ENCODE measurements around the gene SHISA8. TPM values are rescaled to one million over a fixed set of nuclear protein-coding genes. Genes with fewer than 3 reads are reported as not detected.

The SHISA8 gene
- total RNA-seq (not detected), polyA plus RNA-seq (under 1 TPM in 1 of 3 donors, not detected in 2; 0.15 TPM)
- long read RNA-seq, donor 1: 0 reads
- long read RNA-seq, donor 2: 0 reads
- long read RNA-seq, donor 3: 0 reads
- long read RNA-seq, donor 4: 0 reads
- long read RNA-seq, donor 5: 0 reads
- long read RNA-seq, donor 6: 0 reads
- long read RNA-seq, donor 7: 0 reads
- long read RNA-seq, donor 8: 0 reads
- long read RNA-seq, donor 9: 0 reads
- long read RNA-seq, donor 10: 0 reads

DNA sequence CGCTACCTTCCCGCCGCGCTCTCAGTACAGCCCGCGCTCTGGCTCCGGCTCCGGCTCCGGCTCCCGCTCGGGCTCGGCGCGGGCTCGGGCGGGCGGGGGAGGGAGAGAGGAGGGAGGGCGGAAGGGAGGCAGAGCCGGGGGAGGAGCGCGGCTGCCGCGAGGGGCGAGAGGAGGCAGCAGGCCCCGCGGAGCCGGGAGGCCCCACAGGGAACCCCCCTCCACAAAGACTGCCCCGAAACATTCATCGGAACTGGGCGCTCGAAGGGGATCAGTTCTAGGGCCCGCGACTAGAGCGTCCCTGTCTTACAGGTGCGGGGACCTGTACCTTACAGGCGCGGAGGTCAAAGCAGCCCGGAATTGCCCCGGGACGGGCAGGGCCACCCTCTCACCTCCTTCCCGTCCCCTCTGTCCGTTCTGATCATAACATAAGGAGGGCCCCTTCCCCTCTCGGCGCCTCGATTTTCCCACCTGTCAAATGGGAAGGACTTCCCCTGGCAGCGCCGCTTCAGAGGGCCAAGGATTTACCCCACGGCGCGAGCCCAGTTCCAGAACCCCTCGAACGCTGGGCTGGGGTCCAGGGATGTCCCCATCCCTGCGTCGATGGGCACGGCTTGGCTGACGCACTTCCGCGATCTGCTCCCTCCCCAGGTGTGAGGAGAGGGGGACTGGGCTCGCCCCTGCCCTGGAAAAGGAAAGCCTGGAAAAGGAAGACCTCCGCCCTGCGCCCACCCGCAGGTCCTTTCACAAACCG is at the start of gene SHISA8:
Gene SHISA8 (minus strand): TSS at position 40 of the 751 bp plus-strand sequence. CDS start 407 bp downstream, outside the sequence.
- Histone ChIP-seq H3K36me3 (no peaks in the 10 kb centered on the region), H3K27me3 (peaks cover 13 to 100% (median 90%) of the 10 kb centered on the region in 3 donors), H3K27ac (no peak within 1 kb of the TSS), H3K4me1 (peaks cover 35 to 61% (median 53%) of the 10 kb centered on the region in 4 donors), H3K4me3 (peak within 1 kb of the TSS; percentile 43 to 61 (median 46)), H3K9me3 (no peaks in the 10 kb centered on the region)
- no peak for TF ChIP-seq CTCF (IDR thresholded peaks at IDR 0.05)
- TF ChIP-seq EP300 (IDR thresholded peaks at IDR 0.05): no peak
- DNase-seq: peak; percentile 67 to 91
- intact Hi-C loops (cut with DNase I; ENCODE audit: low total_unique reads): no loop called here
- 8 to 13% (median 11%) methylated on average over 30 to 63 of the region's 63 CpGs for WGBS, 5 donors

DNA sequence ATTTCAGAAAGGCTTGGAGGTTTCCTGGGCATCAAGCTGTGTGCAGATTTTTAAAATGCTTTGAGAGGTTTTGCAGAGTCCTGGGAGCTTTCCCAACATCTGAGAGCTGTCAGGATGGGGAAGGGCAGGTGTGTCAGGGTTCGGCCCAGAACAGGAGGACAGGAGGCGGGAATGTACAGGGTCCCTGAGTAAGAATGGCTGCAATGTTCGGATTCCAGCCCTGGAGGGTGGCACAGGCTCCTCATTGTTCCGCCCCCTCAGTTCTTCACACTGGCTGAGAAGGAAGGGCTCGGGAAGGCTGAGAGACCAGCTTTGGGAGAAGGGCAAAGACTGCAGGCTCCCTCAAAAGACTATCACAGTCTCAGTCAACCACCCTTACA is 49.2 kb upstream of the SHISA8 start:
- Histone ChIP-seq H3K9me3 (no peaks in the 10 kb centered on the region), H3K4me1 (peaks cover 0 to 28% (median 14%) of the 10 kb centered on the region in 4 donors), H3K36me3 (no peaks in the 10 kb centered on the region), H3K27ac (peak overlapping the region in 4 of 5 donors; percentile 14 to 41 (median 34)), H3K4me3 (no peak overlapping the region), H3K27me3 (no peaks in the 10 kb centered on the region)
- intact Hi-C loops (cut with DNase I; ENCODE audit: low total_unique reads): no loop called here
- WGBS, 5 donors: 36 to 51% (median 39%) methylated on average over 5 of the region's 5 CpGs
- TF ChIP-seq CTCF (IDR thresholded peaks at IDR 0.05): no peak
- no peak for TF ChIP-seq EP300 (IDR thresholded peaks at IDR 0.05)
- TF ChIP-seq POLR2A (IDR thresholded peaks at IDR 0.05): no peak
- TF ChIP-seq POLR2AphosphoS5 (IDR thresholded peaks at IDR 0.05): no peak
- DNase-seq: no peak

DNA sequence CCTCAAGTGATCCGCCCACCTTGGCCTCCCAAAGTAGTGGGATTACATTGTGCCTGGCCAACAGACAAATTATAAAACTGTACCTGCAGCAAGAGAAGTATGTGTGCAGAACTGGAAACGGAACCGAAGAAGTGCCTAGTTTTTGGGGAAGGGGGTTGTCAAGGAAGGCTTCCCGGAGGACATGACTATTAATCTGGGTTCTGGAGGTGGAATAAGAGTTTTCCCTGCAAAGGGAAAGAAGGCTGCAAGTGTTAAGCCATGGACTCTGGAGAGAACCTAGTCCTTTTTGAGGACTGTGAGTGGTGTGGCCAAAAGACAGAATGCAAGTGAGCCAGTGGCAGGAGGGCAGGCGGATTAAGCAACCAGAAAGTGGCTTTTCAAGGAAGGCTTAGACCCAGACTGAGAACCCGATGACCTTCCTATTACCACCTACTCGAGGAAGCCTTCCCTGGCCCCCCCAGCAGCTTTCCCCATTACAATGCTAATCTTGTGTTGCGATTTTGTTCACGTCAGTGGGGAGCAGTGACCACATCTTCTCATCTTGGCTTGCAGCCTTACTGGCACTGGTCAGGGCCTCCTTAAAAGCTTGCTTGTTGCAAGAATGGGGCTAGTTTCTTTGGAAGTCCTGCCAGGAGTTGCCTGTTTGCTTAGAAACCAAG is 48.7 kb upstream of the SHISA8 start:
- peaks cover 0 to 28% (median 14%) of the 10 kb centered on the region in 4 donors for H3K4me1 ChIP-seq
- no peak for TF ChIP-seq POLR2A (IDR thresholded peaks at IDR 0.05)
- peak in 1 of 3 donors; percentile 18 for TF ChIP-seq POLR2AphosphoS5 (IDR thresholded peaks at IDR 0.05)
- WGBS, 5 donors: 50 to 64% (median 59%) methylated on average over 9 of the region's 9 CpGs
- peak; percentile 41 to 65 for DNase-seq
- intact Hi-C loops (cut with DNase I; ENCODE audit: low total_unique reads): no loop called here
- no peaks in the 10 kb centered on the region for H3K36me3 ChIP-seq
- H3K27ac ChIP-seq: peak overlapping the region in 4 of 5 donors; percentile 14 to 41 (median 34)
- no peaks in the 10 kb centered on the region for H3K9me3 ChIP-seq
- no peaks in the 10 kb centered on the region for H3K27me3 ChIP-seq
- H3K4me3 ChIP-seq: no peak overlapping the region

DNA sequence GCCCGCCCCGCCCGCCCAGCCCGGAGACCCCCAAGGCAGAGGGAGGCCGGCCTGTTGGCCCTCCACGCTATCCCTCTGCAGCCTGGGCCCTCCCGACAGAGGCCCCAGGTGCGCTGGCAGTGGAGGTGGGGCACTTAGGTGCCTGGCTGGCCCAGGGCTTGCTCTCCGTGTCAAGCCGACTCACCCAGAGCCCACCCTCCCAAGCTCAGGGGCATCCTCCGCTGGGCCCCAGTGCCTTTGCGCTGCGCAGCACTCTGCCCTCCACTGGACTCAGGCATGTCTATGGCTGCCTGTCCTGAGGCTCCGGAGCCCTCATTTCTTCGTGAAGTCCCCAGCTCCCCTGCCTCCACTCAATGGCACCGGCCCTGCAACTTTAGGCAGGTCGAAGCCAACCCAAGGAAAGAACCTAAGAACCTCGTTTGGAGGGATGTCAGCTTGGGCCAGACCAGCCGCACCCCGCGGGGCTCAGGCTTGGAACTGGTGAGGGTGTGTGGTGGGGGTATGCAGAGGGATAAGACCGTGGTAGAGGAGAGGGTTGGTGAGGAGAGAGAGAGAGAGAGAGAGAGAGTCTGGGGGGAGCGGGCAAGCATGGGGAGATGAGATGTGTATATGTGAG is 43.2 kb upstream of the SHISA8 start:
- Histone ChIP-seq H3K27me3 (peaks cover 0 to 13% (median 0%) of the 10 kb centered on the region in 3 donors), H3K27ac (no peak overlapping the region), H3K36me3 (no peaks in the 10 kb centered on the region), H3K4me3 (peak overlapping the region; percentile 30 to 47 (median 34)), H3K9me3 (no peaks in the 10 kb centered on the region), H3K4me1 (peaks cover 4 to 21% (median 12%) of the 10 kb centered on the region in 4 donors)
- intact Hi-C loops (cut with DNase I; ENCODE audit: low total_unique reads): no loop called here
- WGBS, 5 donors: 42 to 70% (median 52%) methylated on average over 15 to 23 of the region's 23 CpGs
- TF ChIP-seq POLR2A (IDR thresholded peaks at IDR 0.05): no peak
- no peak for TF ChIP-seq EP300 (IDR thresholded peaks at IDR 0.05)
- peak in 1 of 7 experiments; percentile 30 for TF ChIP-seq CTCF (IDR thresholded peaks at IDR 0.05)
- no peak for DNase-seq

All from stomach (tissue), 19 donors.